HEK293 (cell line): Measurements from ENCODE around the gene CCDC88C.

ENCODE experiments used
- EGR2 ChIP-seq: fragments of 450-650 bp; formaldehyde crosslinking; IDR thresholded peaks from 2 replicates; pipeline ENCODE4 v1.5.1; 2016; ENCODE audit warnings: low read depth, missing biosample characterization, missing genetic modification characterization
- GLI4 ChIP-seq: fragments of 450-650 bp; formaldehyde crosslinking; IDR thresholded peaks from 2 replicates; pipeline ENCODE4 v1.5.1; 2016; ENCODE audit warnings: missing biosample characterization, missing genetic modification characterization
- GLIS2 ChIP-seq: fragments of 450-650 bp; formaldehyde crosslinking; IDR thresholded peaks from 2 replicates; pipeline ENCODE4 v1.5.1; 2016; ENCODE audit warnings: missing biosample characterization, missing genetic modification characterization
- IKZF3 ChIP-seq: fragments of 450-650 bp; IDR thresholded peaks from 2 replicates; pipeline ENCODE4 v1.5.0; 2018; ENCODE audit warnings: missing biosample characterization, mild to moderate bottlenecking, missing genetic modification characterization, moderate library complexity
- KLF16 ChIP-seq: fragments of 450-650 bp; formaldehyde crosslinking; IDR thresholded peaks from 2 replicates; pipeline ENCODE4 v1.5.1; 2017; ENCODE audit warnings: missing biosample characterization, missing genetic modification characterization
- KLF8 ChIP-seq: fragments of 450-650 bp; formaldehyde crosslinking; IDR thresholded peaks from 2 replicates; pipeline ENCODE4 v1.5.1; 2016; ENCODE audit warnings: missing biosample characterization, missing genetic modification characterization
- PRDM2 ChIP-seq: fragments of 450-650 bp; formaldehyde crosslinking; IDR thresholded peaks from 2 replicates; pipeline ENCODE4 v1.5.1; 2016; ENCODE audit warnings: missing biosample characterization, missing genetic modification characterization, borderline replicate concordance
- ZBTB20 ChIP-seq: fragments of 450-650 bp; formaldehyde crosslinking; IDR thresholded peaks from 2 replicates; pipeline ENCODE4 v1.5.1; 2016; ENCODE audit warnings: missing biosample characterization, missing genetic modification characterization
- ZNF140 ChIP-seq: fragments of 450-650 bp; formaldehyde crosslinking; IDR thresholded peaks from 2 replicates; pipeline ENCODE4 v1.5.1; 2016; ENCODE audit warnings: missing biosample characterization, missing genetic modification characterization
- ZNF146 ChIP-seq: fragments of 450-650 bp; formaldehyde crosslinking; IDR thresholded peaks from 2 replicates; pipeline ENCODE4 v1.5.1; 2016; ENCODE audit warnings: missing biosample characterization, missing genetic modification characterization
- ZNF175 ChIP-seq: fragments of 450-650 bp; formaldehyde crosslinking; IDR thresholded peaks from 2 replicates; pipeline ENCODE4 v1.5.1; 2016; ENCODE audit warnings: missing biosample characterization, missing genetic modification characterization
- ZNF248 ChIP-seq: fragments of 450-650 bp; formaldehyde crosslinking; IDR thresholded peaks from 2 replicates; pipeline ENCODE4 v1.5.1; 2017; ENCODE audit warnings: missing biosample characterization, missing genetic modification characterization
- ZNF266 ChIP-seq: fragments of 450-650 bp; formaldehyde crosslinking; IDR thresholded peaks from 2 replicates; pipeline ENCODE4 v1.5.1; 2016; ENCODE audit warnings: missing biosample characterization, missing genetic modification characterization, low read depth
- ZNF280D ChIP-seq: fragments of 450-650 bp; formaldehyde crosslinking; IDR thresholded peaks from 2 replicates; pipeline ENCODE4 v1.5.1; 2016; ENCODE audit warnings: missing biosample characterization, missing genetic modification characterization
- ZNF341 ChIP-seq: fragments of 450-650 bp; formaldehyde crosslinking; IDR thresholded peaks from 2 replicates; pipeline ENCODE4; 2016; ENCODE audit warnings: low read depth, missing biosample characterization, missing genetic modification characterization
- ZNF529 ChIP-seq: fragments of 450-650 bp; formaldehyde crosslinking; IDR thresholded peaks from 2 replicates; pipeline ENCODE4 v1.5.1; 2017; ENCODE audit warnings: missing genetic modification characterization, missing biosample characterization; ENCODE audit not compliant: insufficient replicate concordance
- ZNF544 ChIP-seq: fragments of 450-650 bp; formaldehyde crosslinking; IDR thresholded peaks from 2 replicates; pipeline ENCODE4 v1.5.0; 2017; ENCODE audit warnings: missing biosample characterization, missing genetic modification characterization
- ZNF549 ChIP-seq: fragments of 450-650 bp; IDR thresholded peaks from 2 replicates; pipeline ENCODE4 v1.5.1; 2018; ENCODE audit warnings: missing biosample characterization, missing genetic modification characterization, mild to moderate bottlenecking, inconsistent platforms, moderate library complexity
- ZNF558 ChIP-seq: fragments of 450-650 bp; formaldehyde crosslinking; IDR thresholded peaks from 2 replicates; pipeline ENCODE4 v1.5.1; 2016; ENCODE audit warnings: missing biosample characterization, missing genetic modification characterization
- ZNF560 ChIP-seq: fragments of 450-650 bp; formaldehyde crosslinking; IDR thresholded peaks from 2 replicates; pipeline ENCODE4 v1.5.1; 2017; ENCODE audit warnings: missing biosample characterization, missing genetic modification characterization, borderline replicate concordance
- ZNF701 ChIP-seq: fragments of 450-650 bp; formaldehyde crosslinking; IDR thresholded peaks from 2 replicates; pipeline ENCODE4 v1.5.1; 2016; ENCODE audit warnings: missing biosample characterization, missing genetic modification characterization
- ZNF830 ChIP-seq: fragments of 450-650 bp; IDR thresholded peaks from 2 replicates; pipeline ENCODE4 v1.5.0; 2018; ENCODE audit warnings: missing biosample characterization, missing genetic modification characterization, low read depth, mild to moderate bottlenecking, moderate library complexity
- ZNF843 ChIP-seq: fragments of 450-650 bp; formaldehyde crosslinking; IDR thresholded peaks from 2 replicates; pipeline ENCODE4 v1.5.1; 2016; ENCODE audit warnings: missing biosample characterization, missing genetic modification characterization
- TF ChIP-seq, protein P1 (sequence below): fragments of 450-650 bp; formaldehyde crosslinking; IDR thresholded peaks from 2 replicates; pipeline ENCODE4 v1.5.1; 2016; ENCODE audit warnings: missing biosample characterization, missing genetic modification characterization
- TF ChIP-seq, protein P2 (sequence below): fragments of 450-650 bp; formaldehyde crosslinking; IDR thresholded peaks from 2 replicates; pipeline ENCODE4 v1.5.1; 2017; ENCODE audit warnings: missing biosample characterization, missing genetic modification characterization
- TF ChIP-seq, protein P3 (sequence below): fragments of 450-650 bp; formaldehyde crosslinking; IDR thresholded peaks from 2 replicates; pipeline ENCODE4 v1.5.1; 2016; ENCODE audit warnings: missing biosample characterization, missing genetic modification characterization

Gene CCDC88C

DNA sequence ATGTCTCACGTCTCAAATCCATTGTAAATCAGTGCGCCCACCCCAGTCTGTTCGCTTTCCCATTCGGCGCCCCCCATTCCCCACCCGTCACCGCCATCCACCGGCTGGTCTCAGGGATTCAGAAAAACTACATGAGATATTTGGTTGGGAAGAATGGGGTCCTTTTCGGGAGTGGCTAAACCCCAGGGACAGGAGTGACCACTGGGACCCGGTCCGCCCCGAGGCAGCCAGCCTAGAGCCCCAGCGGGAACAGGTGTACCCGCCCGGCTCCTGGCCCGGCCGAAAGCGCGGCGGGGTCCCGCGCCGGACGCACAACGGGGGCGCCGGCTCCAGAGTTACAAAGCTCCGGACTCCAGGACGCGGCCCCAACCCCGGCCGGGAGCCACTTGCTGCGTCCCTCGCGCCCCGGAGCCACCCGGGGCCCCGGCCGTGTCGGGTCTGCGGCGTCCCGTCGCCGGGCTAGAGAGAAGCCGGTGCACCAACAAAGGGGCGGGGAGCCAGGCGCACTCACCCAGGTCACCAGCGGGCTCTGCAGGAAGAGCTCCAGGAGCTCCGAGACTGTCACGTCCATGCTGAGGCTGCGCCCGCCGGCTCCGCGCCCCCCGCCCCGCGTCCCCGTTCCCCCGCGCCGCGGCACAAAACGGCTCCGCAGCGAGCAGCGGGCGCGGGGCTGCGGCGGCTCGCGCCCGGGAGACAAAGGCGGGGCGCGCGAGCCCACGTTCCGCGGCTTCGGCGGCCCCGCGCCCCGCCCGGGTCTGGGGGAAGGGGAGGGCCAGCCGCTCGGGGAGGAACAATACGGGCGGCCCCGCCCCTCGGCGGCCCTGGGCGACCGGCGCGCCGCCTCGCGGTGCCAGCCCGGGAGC is at the start of gene CCDC88C (continued):
- TF ChIP-seq, protein P1, sequence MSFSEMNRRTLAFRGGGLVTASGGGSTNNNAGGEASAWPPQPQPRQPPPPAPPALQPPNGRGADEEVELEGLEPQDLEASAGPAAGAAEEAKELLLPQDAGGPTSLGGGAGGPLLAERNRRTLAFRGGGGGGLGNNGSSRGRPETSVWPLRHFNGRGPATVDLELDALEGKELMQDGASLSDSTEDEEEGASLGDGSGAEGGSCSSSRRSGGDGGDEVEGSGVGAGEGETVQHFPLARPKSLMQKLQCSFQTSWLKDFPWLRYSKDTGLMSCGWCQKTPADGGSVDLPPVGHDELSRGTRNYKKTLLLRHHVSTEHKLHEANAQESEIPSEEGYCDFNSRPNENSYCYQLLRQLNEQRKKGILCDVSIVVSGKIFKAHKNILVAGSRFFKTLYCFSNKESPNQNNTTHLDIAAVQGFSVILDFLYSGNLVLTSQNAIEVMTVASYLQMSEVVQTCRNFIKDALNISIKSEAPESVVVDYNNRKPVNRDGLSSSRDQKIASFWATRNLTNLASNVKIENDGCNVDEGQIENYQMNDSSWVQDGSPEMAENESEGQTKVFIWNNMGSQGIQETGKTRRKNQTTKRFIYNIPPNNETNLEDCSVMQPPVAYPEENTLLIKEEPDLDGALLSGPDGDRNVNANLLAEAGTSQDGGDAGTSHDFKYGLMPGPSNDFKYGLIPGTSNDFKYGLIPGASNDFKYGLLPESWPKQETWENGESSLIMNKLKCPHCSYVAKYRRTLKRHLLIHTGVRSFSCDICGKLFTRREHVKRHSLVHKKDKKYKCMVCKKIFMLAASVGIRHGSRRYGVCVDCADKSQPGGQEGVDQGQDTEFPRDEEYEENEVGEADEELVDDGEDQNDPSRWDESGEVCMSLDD (tag by site-specific recombination), result no peak
- TF ChIP-seq ZNF248 (tag by site-specific recombination), result no peak
- no peak for TF ChIP-seq EGR2 (tag by site-specific recombination)
- TF ChIP-seq ZNF558, result no peak
- TF ChIP-seq GLI4 (tag by site-specific recombination), result no peak
- TF ChIP-seq ZNF280D (tag by site-specific recombination), result no peak
- TF ChIP-seq ZNF549 (tag by site-specific recombination), result no peak
- TF ChIP-seq ZNF529 (tag by site-specific recombination), result no peak
- no peak for TF ChIP-seq ZNF830 (tag by site-specific recombination)
- TF ChIP-seq ZNF843 (tag by site-specific recombination), result no peak
- no peak for TF ChIP-seq ZNF341
- no peak for TF ChIP-seq ZNF701 (tag by site-specific recombination)
- 0 out of 2 replicates have a peak, but pooled peaks have one; percentile 16 for TF ChIP-seq KLF16 (tag by site-specific recombination)
- TF ChIP-seq, protein P2, sequence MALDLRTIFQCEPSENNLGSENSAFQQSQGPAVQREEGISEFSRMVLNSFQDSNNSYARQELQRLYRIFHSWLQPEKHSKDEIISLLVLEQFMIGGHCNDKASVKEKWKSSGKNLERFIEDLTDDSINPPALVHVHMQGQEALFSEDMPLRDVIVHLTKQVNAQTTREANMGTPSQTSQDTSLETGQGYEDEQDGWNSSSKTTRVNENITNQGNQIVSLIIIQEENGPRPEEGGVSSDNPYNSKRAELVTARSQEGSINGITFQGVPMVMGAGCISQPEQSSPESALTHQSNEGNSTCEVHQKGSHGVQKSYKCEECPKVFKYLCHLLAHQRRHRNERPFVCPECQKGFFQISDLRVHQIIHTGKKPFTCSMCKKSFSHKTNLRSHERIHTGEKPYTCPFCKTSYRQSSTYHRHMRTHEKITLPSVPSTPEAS (tag by site-specific recombination), result no peak
- TF ChIP-seq ZNF544 (tag by site-specific recombination), result no peak
- no peak for TF ChIP-seq ZNF146
- TF ChIP-seq PRDM2 (tag by site-specific recombination), result no peak
- TF ChIP-seq ZNF266 (tag by site-specific recombination), result no peak
- TF ChIP-seq, protein P3, sequence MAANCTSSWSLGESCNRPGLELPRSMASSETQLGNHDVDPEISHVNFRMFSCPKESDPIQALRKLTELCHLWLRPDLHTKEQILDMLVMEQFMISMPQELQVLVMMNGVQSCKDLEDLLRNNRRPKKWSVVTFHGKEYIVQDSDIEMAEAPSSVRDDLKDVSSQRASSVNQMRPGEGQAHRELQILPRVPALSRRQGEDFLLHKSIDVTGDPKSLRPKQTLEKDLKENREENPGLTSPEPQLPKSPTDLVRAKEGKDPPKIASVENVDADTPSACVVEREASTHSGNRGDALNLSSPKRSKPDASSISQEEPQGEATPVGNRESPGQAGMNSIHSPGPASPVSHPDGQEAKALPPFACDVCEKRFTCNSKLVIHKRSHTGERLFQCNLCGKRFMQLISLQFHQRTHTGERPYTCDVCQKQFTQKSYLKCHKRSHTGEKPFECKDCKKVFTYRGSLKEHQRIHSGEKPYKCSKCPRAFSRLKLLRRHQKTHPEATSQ (tag by site-specific recombination), result no peak
- TF ChIP-seq KLF8 (tag by site-specific recombination), result no peak
- TF ChIP-seq ZNF175, result no peak
- peak; percentile 91 for TF ChIP-seq ZBTB20 (tag by site-specific recombination)
- TF ChIP-seq IKZF3 (tag by site-specific recombination), result no peak
- TF ChIP-seq ZNF560 (tag by site-specific recombination), result no peak
- TF ChIP-seq ZNF140 (tag by site-specific recombination), result no peak
- TF ChIP-seq GLIS2, result 0 out of 2 replicates have a peak, but pooled peaks have one; percentile 1
